ENCODE data around the gene RIPOR2. TPM values are rescaled to one million over a fixed set of nuclear protein-coding genes. Genes with fewer than 3 reads are reported as not detected.

The RIPOR2 gene
- total RNA-seq, 2 experiments from 2014 or later = 88.3 to 96.3 TPM

DNA sequence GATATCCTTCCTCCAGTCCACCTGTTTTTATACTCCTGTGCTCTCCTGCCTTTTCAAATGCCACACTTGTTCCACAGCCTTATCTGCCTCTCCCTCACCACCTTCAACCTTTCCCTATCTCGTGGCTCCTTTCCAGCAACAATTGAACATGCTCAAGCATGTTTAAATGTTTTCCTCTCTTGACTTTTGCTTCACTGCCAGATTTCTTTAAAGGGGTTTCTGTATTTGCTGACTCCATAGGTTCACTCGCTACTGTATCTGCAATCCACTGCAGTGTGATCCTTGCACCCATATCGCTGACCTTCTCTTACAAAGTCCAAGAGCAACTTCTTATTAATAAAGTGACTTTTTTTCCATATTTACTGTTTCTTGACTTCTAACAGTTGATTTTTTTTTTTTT is 172.2 kb downstream of the RIPOR2 start:
- H3K4me1 Mint-ChIP-seq (ENCODE audit: low read depth) = peaks cover 7% of the 10 kb centered on the region
- no peaks in the 10 kb centered on the region for H3K27me3 Mint-ChIP-seq
- ChIA-PET CTCF (no interaction called here), POLR2A (no interaction called here)
- TF ChIP-seq, protein P1, sequence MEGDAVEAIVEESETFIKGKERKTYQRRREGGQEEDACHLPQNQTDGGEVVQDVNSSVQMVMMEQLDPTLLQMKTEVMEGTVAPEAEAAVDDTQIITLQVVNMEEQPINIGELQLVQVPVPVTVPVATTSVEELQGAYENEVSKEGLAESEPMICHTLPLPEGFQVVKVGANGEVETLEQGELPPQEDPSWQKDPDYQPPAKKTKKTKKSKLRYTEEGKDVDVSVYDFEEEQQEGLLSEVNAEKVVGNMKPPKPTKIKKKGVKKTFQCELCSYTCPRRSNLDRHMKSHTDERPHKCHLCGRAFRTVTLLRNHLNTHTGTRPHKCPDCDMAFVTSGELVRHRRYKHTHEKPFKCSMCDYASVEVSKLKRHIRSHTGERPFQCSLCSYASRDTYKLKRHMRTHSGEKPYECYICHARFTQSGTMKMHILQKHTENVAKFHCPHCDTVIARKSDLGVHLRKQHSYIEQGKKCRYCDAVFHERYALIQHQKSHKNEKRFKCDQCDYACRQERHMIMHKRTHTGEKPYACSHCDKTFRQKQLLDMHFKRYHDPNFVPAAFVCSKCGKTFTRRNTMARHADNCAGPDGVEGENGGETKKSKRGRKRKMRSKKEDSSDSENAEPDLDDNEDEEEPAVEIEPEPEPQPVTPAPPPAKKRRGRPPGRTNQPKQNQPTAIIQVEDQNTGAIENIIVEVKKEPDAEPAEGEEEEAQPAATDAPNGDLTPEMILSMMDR (IDR thresholded peaks at IDR 0.05) = no peak
- H3K27ac Mint-ChIP-seq = no peak overlapping the region
- no peak overlapping the region for H3K4me3 Mint-ChIP-seq
- ATAC-seq (no peak), DNase-seq (no peak)
- no peaks in the 10 kb centered on the region for H3K36me3 Mint-ChIP-seq (ENCODE audit: low read depth)
- intact Hi-C loops (cut with micrococcal nuclease) = no loop called here
- H3K9me3 Mint-ChIP-seq = no peaks in the 10 kb centered on the region

DNA sequence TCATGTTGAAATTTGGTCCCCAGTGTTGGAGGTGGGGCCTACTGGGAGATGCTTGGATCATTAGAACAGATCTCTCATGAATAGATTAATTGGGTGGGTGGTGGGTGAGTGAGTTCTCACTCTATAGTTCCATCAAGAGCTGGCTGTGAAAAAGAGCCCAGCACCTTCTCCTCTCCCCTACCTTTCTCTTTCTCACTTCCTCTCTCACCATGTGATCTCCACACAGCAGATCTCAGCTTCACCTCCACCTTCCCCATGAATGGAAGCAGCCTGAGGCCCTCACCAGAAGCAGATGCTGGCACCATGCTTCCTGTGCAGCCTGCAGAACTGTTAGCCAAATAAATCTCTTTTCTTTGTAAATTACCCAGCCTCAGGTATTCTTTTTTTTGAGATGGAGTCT is 173.9 kb downstream of the RIPOR2 start:
- H3K4me1 Mint-ChIP-seq (ENCODE audit: low read depth) = peaks cover 7% of the 10 kb centered on the region
- no peaks in the 10 kb centered on the region for H3K27me3 Mint-ChIP-seq
- ChIA-PET CTCF (interaction anchor here (3.2 kb wide), 1 partner anchor 180 kb away, joined by 10 read pairs; no protein-coding TSS in a partner anchor), POLR2A (interaction anchor here (1.0 kb wide), 1 partner anchor 40 kb away, joined by 3 read pairs; no protein-coding TSS in a partner anchor)
- H3K4me3 Mint-ChIP-seq = no peak overlapping the region
- TF ChIP-seq, protein P1 (IDR thresholded peaks at IDR 0.05) = no peak
- no peaks in the 10 kb centered on the region for H3K36me3 Mint-ChIP-seq (ENCODE audit: low read depth)
- intact Hi-C loops (cut with micrococcal nuclease) = no loop called here
- no peaks in the 10 kb centered on the region for H3K9me3 Mint-ChIP-seq
- no peak overlapping the region for H3K27ac Mint-ChIP-seq
- DNase-seq (no peak), ATAC-seq (no peak)

DNA sequence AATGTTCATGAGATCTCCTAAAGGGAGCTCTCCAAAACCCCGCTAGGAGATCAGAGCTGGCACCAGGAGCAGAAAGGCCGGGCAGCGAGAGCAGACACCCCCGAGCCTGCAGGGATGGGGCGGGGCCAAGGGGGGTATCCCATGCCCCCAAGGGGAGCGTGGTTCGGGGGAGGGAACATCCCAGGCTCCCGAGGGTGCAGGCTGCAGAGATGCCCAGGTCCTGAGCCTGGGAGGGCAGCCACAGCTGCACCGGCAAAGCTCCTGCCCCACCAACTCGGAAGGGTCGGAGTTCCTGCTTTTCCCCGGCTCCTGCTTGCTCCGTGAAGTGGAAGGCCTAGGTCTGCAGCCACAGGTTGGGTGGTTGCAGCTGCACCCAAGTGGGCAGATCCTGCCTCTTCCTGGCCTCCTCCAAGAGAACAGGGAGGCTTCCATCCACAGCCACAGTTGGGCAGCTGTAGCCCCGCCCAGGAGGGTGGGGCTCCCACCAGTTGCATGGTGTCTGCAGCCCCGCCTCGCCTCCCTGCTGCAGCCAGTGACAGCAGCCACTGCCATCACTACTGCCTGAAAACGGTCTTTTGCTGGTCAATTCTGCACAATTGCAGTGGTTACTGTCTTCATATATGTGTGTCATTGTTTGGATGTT is 174.4 kb downstream of the RIPOR2 start:
- intact Hi-C loops (cut with micrococcal nuclease) = no loop called here
- Mint-ChIP-seq H3K36me3 (ENCODE audit: low read depth) (no peaks in the 10 kb centered on the region), H3K4me3 (no peak overlapping the region), H3K4me1 (ENCODE audit: low read depth) (peaks cover 7% of the 10 kb centered on the region), H3K9me3 (no peaks in the 10 kb centered on the region), H3K27me3 (no peaks in the 10 kb centered on the region), H3K27ac (no peak overlapping the region)
- TF ChIP-seq, protein P1 (IDR thresholded peaks at IDR 0.05) = no peak
- POLR2A ChIA-PET = interaction anchor here (1.0 kb wide), 1 partner anchor 40 kb away, joined by 3 read pairs; no protein-coding TSS in a partner anchor
- CTCF ChIA-PET = interaction anchor here (3.2 kb wide), 1 partner anchor 180 kb away, joined by 10 read pairs; no protein-coding TSS in a partner anchor
- peak; percentile 56 for ATAC-seq
- DNase-seq = peak; percentile 17

GRCh38 chr6:24760210-24760609 is 175.6 kb downstream of the RIPOR2 start:
- no peak overlapping the region for H3K4me3 Mint-ChIP-seq
- ChIA-PET CTCF (interaction anchor here (2.5 to 3.2 kb wide), 2 partner anchors 27 to 179 kb away, joined by 6 to 10 read pairs; no protein-coding TSS in a partner anchor), POLR2A (no interaction called here)
- no peaks in the 10 kb centered on the region for H3K9me3 Mint-ChIP-seq
- H3K4me1 Mint-ChIP-seq (ENCODE audit: low read depth) = peaks cover 6% of the 10 kb centered on the region
- intact Hi-C loops (cut with micrococcal nuclease) = no loop called here
- no peak overlapping the region for H3K27ac Mint-ChIP-seq
- DNase-seq = no peak
- H3K36me3 Mint-ChIP-seq (ENCODE audit: low read depth) = no peaks in the 10 kb centered on the region
- no peak for ATAC-seq
- no peaks in the 10 kb centered on the region for H3K27me3 Mint-ChIP-seq
- TF ChIP-seq, protein P1 (IDR thresholded peaks at IDR 0.05) = no peak

GRCh38 chr6:24759718-24760117 is 176.0 kb downstream of the RIPOR2 start:
- DNase-seq = no peak
- no peak overlapping the region for H3K4me3 Mint-ChIP-seq
- POLR2A ChIA-PET = no interaction called here
- intact Hi-C loops (cut with micrococcal nuclease) = no loop called here
- no peaks in the 10 kb centered on the region for H3K36me3 Mint-ChIP-seq (ENCODE audit: low read depth)
- peaks cover 4% of the 10 kb centered on the region for H3K4me1 Mint-ChIP-seq (ENCODE audit: low read depth)
- H3K27me3 Mint-ChIP-seq = no peaks in the 10 kb centered on the region
- H3K27ac Mint-ChIP-seq = no peak overlapping the region
- TF ChIP-seq, protein P1 (IDR thresholded peaks at IDR 0.05) = no peak
- no peaks in the 10 kb centered on the region for H3K9me3 Mint-ChIP-seq
- ATAC-seq = no peak
- CTCF ChIA-PET = interaction anchor here (2.5 to 3.2 kb wide), 2 partner anchors 26 to 178 kb away, joined by 6 to 10 read pairs; no protein-coding TSS in a partner anchor
